Measurements from ENCODE around the gene ASCL2.
A peak's percentile ranks its signal among the peaks of the same experiment; 100 is the strongest.

Gene ASCL2

GRCh38 chr11:2273311-2273710 is 2.9 kb upstream of the ASCL2 start:
- no peak overlapping the region for H3K4me3 ChIP-seq (ENCODE audit: low read length)
- DNase-seq (ENCODE audit: low read depth): no peak
- TF ChIP-seq, protein P1, sequence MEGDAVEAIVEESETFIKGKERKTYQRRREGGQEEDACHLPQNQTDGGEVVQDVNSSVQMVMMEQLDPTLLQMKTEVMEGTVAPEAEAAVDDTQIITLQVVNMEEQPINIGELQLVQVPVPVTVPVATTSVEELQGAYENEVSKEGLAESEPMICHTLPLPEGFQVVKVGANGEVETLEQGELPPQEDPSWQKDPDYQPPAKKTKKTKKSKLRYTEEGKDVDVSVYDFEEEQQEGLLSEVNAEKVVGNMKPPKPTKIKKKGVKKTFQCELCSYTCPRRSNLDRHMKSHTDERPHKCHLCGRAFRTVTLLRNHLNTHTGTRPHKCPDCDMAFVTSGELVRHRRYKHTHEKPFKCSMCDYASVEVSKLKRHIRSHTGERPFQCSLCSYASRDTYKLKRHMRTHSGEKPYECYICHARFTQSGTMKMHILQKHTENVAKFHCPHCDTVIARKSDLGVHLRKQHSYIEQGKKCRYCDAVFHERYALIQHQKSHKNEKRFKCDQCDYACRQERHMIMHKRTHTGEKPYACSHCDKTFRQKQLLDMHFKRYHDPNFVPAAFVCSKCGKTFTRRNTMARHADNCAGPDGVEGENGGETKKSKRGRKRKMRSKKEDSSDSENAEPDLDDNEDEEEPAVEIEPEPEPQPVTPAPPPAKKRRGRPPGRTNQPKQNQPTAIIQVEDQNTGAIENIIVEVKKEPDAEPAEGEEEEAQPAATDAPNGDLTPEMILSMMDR (conservative IDR thresholded peaks at IDR 0.05; ENCODE audit: low read length): no peak

DNA sequence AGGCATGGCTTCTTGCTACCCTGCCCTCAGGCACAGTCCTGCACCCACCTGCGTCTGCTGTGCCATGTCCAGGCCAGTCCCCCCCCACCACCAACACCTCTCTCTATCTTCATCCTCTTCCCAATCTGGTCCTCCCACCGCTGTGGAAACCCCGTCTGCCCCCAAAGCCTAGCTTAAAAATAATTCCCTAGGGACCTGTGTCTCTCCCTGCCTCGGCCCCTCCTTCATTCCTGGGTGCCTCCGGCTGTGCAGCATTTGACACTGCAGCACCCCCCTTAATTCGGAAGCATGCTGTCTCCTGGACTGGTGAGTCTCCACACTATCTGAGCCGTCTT is 2.5 kb upstream of the ASCL2 start:
- TF ChIP-seq, protein P1 (conservative IDR thresholded peaks at IDR 0.05; ENCODE audit: low read length): no peak
- H3K4me3 ChIP-seq (ENCODE audit: low read length): no peak overlapping the region
- DNase-seq (ENCODE audit: low read depth): no peak

DNA sequence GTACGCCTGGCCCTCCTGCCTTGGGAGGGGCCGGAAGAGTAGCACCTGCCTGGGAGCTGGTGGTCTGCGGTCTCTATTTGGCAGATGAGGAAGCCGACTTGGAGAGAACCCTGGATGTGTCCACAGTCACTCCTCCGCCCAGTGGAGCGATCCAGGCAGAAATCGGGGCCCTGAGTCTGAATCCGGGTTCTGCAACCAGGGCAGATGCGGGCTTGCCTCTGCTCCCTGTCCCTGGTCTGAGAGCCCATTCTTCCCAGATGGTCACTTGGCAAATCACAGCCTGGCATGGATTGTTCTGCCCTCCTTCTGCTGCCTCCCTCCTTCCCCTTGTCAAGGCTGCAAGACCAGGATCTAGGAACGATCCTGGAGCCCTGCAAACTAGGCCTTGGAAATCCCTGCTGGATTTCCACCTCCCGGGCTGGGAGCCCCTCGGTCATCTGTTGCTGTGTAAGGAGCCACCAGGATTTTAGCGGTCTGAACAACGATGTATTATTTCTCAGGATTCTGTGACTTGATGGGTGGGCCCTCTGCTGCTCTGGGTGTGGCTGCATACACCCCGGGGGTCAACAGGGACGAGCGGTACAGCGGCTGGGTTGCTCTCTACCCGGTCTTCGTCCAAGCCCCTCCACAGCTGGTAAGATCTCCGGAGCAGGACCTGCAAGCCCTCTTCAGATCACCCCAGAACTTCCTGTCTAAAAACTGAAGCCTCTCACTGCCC is 2.0 kb upstream of the ASCL2 start:
- TF ChIP-seq, protein P1 (conservative IDR thresholded peaks at IDR 0.05; ENCODE audit: low read length): no peak
- no peak overlapping the region for H3K4me3 ChIP-seq (ENCODE audit: low read length)
- no peak for DNase-seq (ENCODE audit: low read depth)

DNA sequence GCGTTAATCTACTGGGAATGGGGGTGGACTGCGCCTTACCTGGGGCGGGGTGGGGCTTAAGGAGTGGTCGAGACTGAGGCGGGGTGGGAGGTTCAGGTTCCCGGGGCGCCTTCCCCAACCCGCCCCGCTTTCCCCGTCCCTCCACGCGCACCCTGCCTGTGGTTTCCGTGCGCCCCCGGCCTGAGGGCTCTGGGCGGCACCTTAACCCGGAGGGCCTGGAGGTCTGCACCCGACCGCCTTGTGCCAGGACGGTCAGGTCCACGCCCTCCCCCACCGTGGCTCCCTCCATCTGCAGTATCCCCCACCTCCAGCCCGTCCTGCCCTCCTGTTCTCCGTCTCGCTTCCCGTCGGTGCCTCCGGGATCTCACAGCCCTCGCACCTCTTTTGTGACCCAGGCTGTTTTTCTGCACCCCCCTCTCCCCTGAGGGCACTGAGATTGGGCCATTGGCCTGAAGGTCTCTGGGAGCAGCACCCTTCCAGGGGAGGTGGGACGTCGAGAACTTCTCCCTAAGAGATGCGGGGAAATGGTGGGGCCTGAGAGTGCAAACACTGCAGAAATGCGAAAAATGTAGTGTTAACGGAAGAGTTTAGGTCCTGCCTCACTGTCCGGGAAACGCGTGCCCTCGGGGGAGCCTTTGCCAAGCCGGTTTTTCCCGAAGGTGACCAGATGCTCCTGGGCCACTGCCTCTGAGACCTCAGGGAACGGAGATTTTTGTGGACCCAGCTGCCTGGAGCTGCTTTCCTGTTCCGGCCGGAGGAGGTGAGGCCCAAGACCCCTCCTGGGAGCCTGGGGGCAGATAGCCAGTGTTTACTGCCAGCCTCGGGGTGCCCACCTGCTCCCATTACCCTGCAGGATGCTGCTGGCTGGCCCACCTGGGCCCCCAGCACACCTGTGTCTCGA is 1.2 kb upstream of the ASCL2 start:
- TF ChIP-seq, protein P1 (conservative IDR thresholded peaks at IDR 0.05; ENCODE audit: low read length): no peak
- DNase-seq (ENCODE audit: low read depth): no peak
- no peak overlapping the region for H3K4me3 ChIP-seq (ENCODE audit: low read length)

- TF ChIP-seq, protein P1 (conservative IDR thresholded peaks at IDR 0.05; ENCODE audit: low read length): no peak
- H3K4me3 ChIP-seq (ENCODE audit: low read length): no peak overlapping the region
- DNase-seq (ENCODE audit: low read depth): no peak
Observed at GRCh38 chr11:2271077-2271326, 614 bp upstream of the ASCL2 start.

DNA sequence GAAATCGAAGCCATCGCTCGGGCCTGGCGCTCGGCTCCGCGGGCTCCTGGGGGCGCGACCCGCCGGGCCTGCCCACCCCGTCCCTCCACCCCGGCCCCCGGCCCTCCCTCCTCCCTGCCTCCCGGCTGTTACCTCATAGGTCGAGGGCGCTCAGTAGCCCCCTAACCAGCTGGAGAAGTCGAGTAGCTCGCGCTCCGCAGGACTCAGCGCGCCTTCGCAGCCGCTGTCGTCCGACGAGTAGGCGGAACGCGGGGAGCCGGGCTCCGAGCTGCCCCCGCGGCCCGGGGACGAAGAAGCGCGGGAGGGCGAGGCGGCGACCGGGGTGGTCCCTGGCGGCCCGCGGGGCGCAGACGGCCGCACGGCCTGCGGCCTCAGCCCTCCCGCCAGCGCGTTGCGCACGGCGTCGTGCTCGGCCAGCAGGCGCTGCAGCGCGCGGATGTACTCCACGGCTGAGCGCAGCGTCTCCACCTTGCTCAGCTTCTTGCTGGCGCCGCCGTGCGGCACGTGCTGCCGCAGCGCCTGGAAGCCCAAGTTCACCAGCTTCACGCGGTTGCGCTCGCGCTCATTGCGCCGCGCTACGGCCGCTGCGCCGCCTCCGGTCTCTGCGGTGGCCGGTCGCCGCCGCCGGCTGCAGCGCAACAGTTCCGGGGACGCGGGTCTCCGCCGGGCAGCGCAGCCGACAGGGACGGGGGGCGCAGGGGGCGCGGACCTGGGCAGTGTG is 627 bp downstream of the ASCL2 start:
- peak; percentile 44 for DNase-seq (ENCODE audit: low read depth)
- H3K4me3 ChIP-seq (ENCODE audit: low read length): no peak overlapping the region; the same call in 1 of the 2 replicates
- TF ChIP-seq, protein P1 (conservative IDR thresholded peaks at IDR 0.05; ENCODE audit: low read length): no peak

Measured in AG10803 (cell line).